Type B pancreatic cell (in vitro differentiated cells): ENCODE data around the gene PLPP4. TPM values are rescaled to one million over a fixed set of nuclear protein-coding genes. Genes with fewer than 3 reads are reported as not detected.

Experiments used
- DNase-seq: peaks from one replicate; pipeline ENCODE4 v3.0.0; 2021; ENCODE audit warnings: mixed read lengths; ENCODE audit not compliant: unreplicated experiment; ENCODE audit errors: extremely low spot score
- H3K27ac Mint-ChIP-seq: 2 replicates; pipeline ENCODE4 v1.8.0; 2021; ENCODE audit warnings: mild to moderate bottlenecking, mixed read lengths
- H3K27me3 Mint-ChIP-seq: 2 replicates; pipeline ENCODE4 v1.8.0; 2021; ENCODE audit warnings: mixed read lengths
- H3K36me3 Mint-ChIP-seq: 2 replicates; pipeline ENCODE4 v1.8.0; 2021; ENCODE audit warnings: mixed read lengths
- H3K4me1 Mint-ChIP-seq: one replicate; pipeline ENCODE4 v1.8.0; 2021; ENCODE audit warnings: mixed read lengths; ENCODE audit not compliant: unreplicated experiment
- H3K4me3 Mint-ChIP-seq: 2 replicates; pipeline ENCODE4 v1.8.0; 2021; ENCODE audit warnings: mild to moderate bottlenecking, mixed read lengths
- H3K9me3 Mint-ChIP-seq: 2 replicates; pipeline ENCODE4 v1.8.0; 2021; ENCODE audit warnings: mixed read lengths
- CTCF ChIP-seq: fragments of 200-600 bp; sonication (generic); conservative IDR thresholded peaks from 2 replicates; pipeline ENCODE4 v1.5.0; 2021; ENCODE audit warnings: antibody characterized with exemption, mild to moderate bottlenecking
- total RNA-seq: library from RNA; stranded (reverse); gene quantifications from 2 replicates; pipeline ENCODE4 v1.2.1, GENCODE V29; 2021; ENCODE audit warnings: low replicate concordance

PLPP4 gene
- total RNA-seq, 1 donor from 2014 or later, result 4.4 TPM

- no peak for TF ChIP-seq CTCF
- H3K4me3 Mint-ChIP-seq, result no peak overlapping the region
These were observed 73.7 kb downstream of the PLPP4 start for GRCh38 chr10:120530699-120531098.

GRCh38 chr10:120538091-120538490 lies 81.1 kb downstream of the PLPP4 start:
- TF ChIP-seq CTCF, result no peak
- H3K27ac Mint-ChIP-seq, result no peak overlapping the region
- no peaks in the 10 kb centered on the region for H3K27me3 Mint-ChIP-seq
- H3K9me3 Mint-ChIP-seq, result no peaks in the 10 kb centered on the region
- DNase-seq, result no peak
- no peaks in the 10 kb centered on the region for H3K36me3 Mint-ChIP-seq
- H3K4me3 Mint-ChIP-seq, result no peak overlapping the region
- H3K4me1 Mint-ChIP-seq, result no peaks in the 10 kb centered on the region

More at GRCh38 chr10:120530699-120531098, 73.7 kb downstream of the PLPP4 start:
- no peak overlapping the region for H3K27ac Mint-ChIP-seq
- no peaks in the 10 kb centered on the region for H3K9me3 Mint-ChIP-seq
- no peak for DNase-seq
- no peaks in the 10 kb centered on the region for H3K4me1 Mint-ChIP-seq
- peaks cover 7% of the 10 kb centered on the region for H3K27me3 Mint-ChIP-seq
- H3K36me3 Mint-ChIP-seq, result no peaks in the 10 kb centered on the region

GRCh38 chr10:120539076-120539475 lies 82.0 kb downstream of the PLPP4 start:
- Mint-ChIP-seq H3K36me3 (no peaks in the 10 kb centered on the region), H3K4me1 (no peaks in the 10 kb centered on the region), H3K4me3 (no peak overlapping the region), H3K27me3 (peaks cover 4% of the 10 kb centered on the region), H3K27ac (no peak overlapping the region), H3K9me3 (no peaks in the 10 kb centered on the region)
- no peak for DNase-seq
- TF ChIP-seq CTCF, result no peak

GRCh38 chr10:120540486-120540885 lies 83.5 kb downstream of the PLPP4 start:
- Mint-ChIP-seq H3K27ac (no peak overlapping the region), H3K36me3 (no peaks in the 10 kb centered on the region), H3K27me3 (peaks cover 4% of the 10 kb centered on the region), H3K4me3 (no peak overlapping the region), H3K4me1 (no peaks in the 10 kb centered on the region), H3K9me3 (no peaks in the 10 kb centered on the region)
- no peak for TF ChIP-seq CTCF
- no peak for DNase-seq

GRCh38 chr10:120541984-120542383 lies 85.0 kb downstream of the PLPP4 start:
- no peak for TF ChIP-seq CTCF
- H3K27ac Mint-ChIP-seq, result no peak overlapping the region
- H3K4me3 Mint-ChIP-seq, result no peak overlapping the region
- no peaks in the 10 kb centered on the region for H3K36me3 Mint-ChIP-seq
- no peaks in the 10 kb centered on the region for H3K4me1 Mint-ChIP-seq
- H3K9me3 Mint-ChIP-seq, result no peaks in the 10 kb centered on the region
- peaks cover 4% of the 10 kb centered on the region for H3K27me3 Mint-ChIP-seq
- no peak for DNase-seq

- no peak for TF ChIP-seq CTCF
- Mint-ChIP-seq H3K36me3 (no peaks in the 10 kb centered on the region), H3K27me3 (peaks cover 4% of the 10 kb centered on the region), H3K27ac (no peak overlapping the region), H3K4me1 (no peaks in the 10 kb centered on the region), H3K9me3 (no peaks in the 10 kb centered on the region), H3K4me3 (no peak overlapping the region)
- DNase-seq, result no peak
These were observed 85.6 kb downstream of the PLPP4 start for GRCh38 chr10:120542591-120542990.
